Adrenal gland (tissue), 12 donors: ENCODE data around the gene INF2. TPM values are rescaled to one million over a fixed set of nuclear protein-coding genes. Genes with fewer than 3 reads are reported as not detected.

ENCODE experiments used
- DNase-seq, 7 donors: peaks; one replicate each; pipeline ENCODE4 v3.0.0-alpha.2; 2019 to 2020
- H3K27ac ChIP-seq, 5 donors: fragments of 200-600 bp; sonication (generic) in 4 of 5; 1 replicate in 3 of 5; 2 replicates in 2 of 5; pipeline versions ENCODE4 v1.5.1 to v1.8.0; 2016 to 2020; ENCODE audit warnings: mild to moderate bottlenecking in 1 of 5
- H3K27me3 ChIP-seq: fragments of 200-600 bp; 2 replicates; pipeline ENCODE4 v1.8.0; 2021
- H3K36me3 ChIP-seq, 2 donors: fragments of 200-600 bp; replicated peaks in 1 of 2; 1 replicate in 1 of 2; 2 replicates in 1 of 2; pipeline versions ENCODE4 v1.5.1 to v1.8.0; 2018 to 2022
- H3K4me1 ChIP-seq, 2 donors: fragments of 200-600 bp; replicated peaks in 1 of 2; 1 replicate in 1 of 2; 2 replicates in 1 of 2; pipeline versions ENCODE4 v1.5.1 to v1.8.0; 2018 to 2021
- H3K4me3 ChIP-seq, 4 donors: fragments of 200-600 bp; sonication (generic) in 3 of 4; one replicate each; pipeline ENCODE4 v1.5.1; 2016 to 2018
- H3K9me3 ChIP-seq, 3 donors: fragments of 200-600 bp; sonication (generic) in 1 of 3; replicated peaks in 1 of 3; 1 replicate in 2 of 3; 2 replicates in 1 of 3; pipeline versions ENCODE4 v1.5.1 to v1.8.0; 2016 to 2021
- CTCF ChIP-seq, 6 experiments: fragments of 450-650 bp in 4 of 6; fragments of 200-600 bp in 2 of 6; sonication (generic) in 1 of 6; IDR thresholded peaks; 1 replicate in 5 of 6; 2 replicates in 1 of 6; pipeline versions ENCODE4 v1.5.1 to v1.8.0; 2016 to 2021; ENCODE audit warnings: antibody characterized with exemption in 6 of 6, mild to moderate bottlenecking in 2 of 6, moderate library complexity in 1 of 6
- POLR2A ChIP-seq, 2 donors: fragments of 450-650 bp; IDR thresholded peaks; one replicate each; pipeline ENCODE4 v1.6.1; 2017; ENCODE audit warnings: antibody characterized with exemption in 2 of 2, mild to moderate bottlenecking in 2 of 2, moderate library complexity in 1 of 2
- WGBS, 4 donors: extraction: QIAGEN DNeasy Blood & Tissue Kit in 2 of 4; methylation state at CpG; one replicate each; pipeline versions ENCODE4 v1.1.5 to v1.1.7; 2013 to 2017; 5-methylcytosine and 5-hydroxymethylcytosine counted together
- intact Hi-C, 2 donors: fragments of 100-400 bp; cut with DNase I; formaldehyde crosslinking; loops; one replicate each; pipeline versions ENCODE4 v1.14.1 to v1.15.0; 2022 to 2023
- polyA plus RNA-seq, 3 donors: library from polyadenylated mRNA; stranded (reverse); fragments of 200-250 nt in 2 of 3; fragments of 350-450 nt in 1 of 3; fragmentation: Illumina TruSeq in 1 of 3; extraction: RNeasy Lipid Tissue Mini Kit (QIAGEN cat#74804) in 1 of 3; gene quantifications; one replicate each; pipeline ENCODE4 v1.2.3, GENCODE V29; 2013 to 2014
- total RNA-seq, 9 donors: library from RNA; depleted of rRNA in 4 of 9; stranded (reverse); fragments of >200 nt in 4 of 9; fragments of 120-200 nt in 1 of 9; fragmentation: NEBNext Ultra II Directional in 1 of 9; extraction: Animal tissue kit (Norgen Biotek cat#: 25700) in 1 of 9; gene quantifications; one replicate each; pipeline versions ENCODE4 v1.1.0 to v1.2.4, GENCODE V29; 2013 to 2023
- donor health status: healthy with polysubstance abuse.
- donor health status: Bipolar disorder and iron deficiency.
- donor health status: DM: yes; HTN: yes; CAD: no.
- donor health status: DM: no; HTN: no; CAD: no.
- donor health status: DM: no; HTN: no; CAD: no.
- donor health status: DM: yes; HTN: yes; CAD: no.

The INF2 gene
- total and polyA plus RNA-seq, 12 donors, result 8.4 to 217 (median 62.0) TPM

- WGBS, 4 donors, result 62 to 69% (median 65%) methylated on average over 6 of the region's 6 CpGs
- no peak overlapping the region for H3K27ac ChIP-seq
- no peak for TF ChIP-seq CTCF (IDR thresholded peaks at IDR 0.05)
- TF ChIP-seq POLR2A (IDR thresholded peaks at IDR 0.05), result no peak
- intact Hi-C loops, result loop anchor here in 1 of 2 donors (5.0 kb wide), 1 partner anchor 53 kb away; no protein-coding TSS in a partner anchor
- no peaks in the 10 kb centered on the region for H3K9me3 ChIP-seq
- no peaks in the 10 kb centered on the region for H3K36me3 ChIP-seq
- no peaks in the 10 kb centered on the region for H3K27me3 ChIP-seq
- H3K4me1 ChIP-seq, result peaks cover 0 to 6% of the 10 kb centered on the region in 2 donors
- peak in 1 of 7 donors; percentile 19 for DNase-seq
- H3K4me3 ChIP-seq, result no peak overlapping the region
Observed at GRCh38 chr14:104654119-104654518, 35.3 kb upstream of the INF2 start.

- no peak overlapping the region for H3K27ac ChIP-seq
- peaks cover 2% of the 10 kb centered on the region for H3K27me3 ChIP-seq
- H3K9me3 ChIP-seq, result no peaks in the 10 kb centered on the region
- 83 to 89% (median 87%) methylated on average over 14 of the region's 14 CpGs for WGBS, 4 donors
- no peaks in the 10 kb centered on the region for H3K36me3 ChIP-seq
- DNase-seq, result no peak
- no peak overlapping the region for H3K4me3 ChIP-seq
- peaks cover 0 to under 1% of the 10 kb centered on the region in 2 donors for H3K4me1 ChIP-seq
- intact Hi-C loops, result no loop called here
- TF ChIP-seq POLR2A (IDR thresholded peaks at IDR 0.05) (no peak), CTCF (IDR thresholded peaks at IDR 0.05) (no peak)
Observed at GRCh38 chr14:104655128-104655848, 34.1 kb upstream of the INF2 start.

GRCh38 chr14:104656014-104656714 lies 33.3 kb upstream of the INF2 start:
- no peak for DNase-seq
- H3K4me3 ChIP-seq, result no peak overlapping the region
- H3K27me3 ChIP-seq, result peaks cover 7% of the 10 kb centered on the region
- no peaks in the 10 kb centered on the region for H3K9me3 ChIP-seq
- no peak for TF ChIP-seq POLR2A (IDR thresholded peaks at IDR 0.05)
- no peak for TF ChIP-seq CTCF (IDR thresholded peaks at IDR 0.05)
- WGBS, 4 donors, result 66 to 75% (median 73%) methylated on average over 26 to 29 of the region's 29 CpGs
- H3K4me1 ChIP-seq, result no peaks in the 10 kb centered on the region
- intact Hi-C loops, result no loop called here
- no peak overlapping the region for H3K27ac ChIP-seq
- H3K36me3 ChIP-seq, result no peaks in the 10 kb centered on the region

GRCh38 chr14:104657101-104657524 lies 32.3 kb upstream of the INF2 start:
- H3K27me3 ChIP-seq, result peaks cover 7% of the 10 kb centered on the region
- H3K9me3 ChIP-seq, result no peaks in the 10 kb centered on the region
- no peaks in the 10 kb centered on the region for H3K36me3 ChIP-seq
- TF ChIP-seq POLR2A (IDR thresholded peaks at IDR 0.05) (no peak), CTCF (IDR thresholded peaks at IDR 0.05) (no peak)
- H3K27ac ChIP-seq, result no peak overlapping the region
- H3K4me1 ChIP-seq, result no peaks in the 10 kb centered on the region
- intact Hi-C loops, result no loop called here
- DNase-seq, result peak in 3 of 7 donors; percentile 27 to 34 (median 30)
- no peak overlapping the region for H3K4me3 ChIP-seq
- 60 to 76% (median 67%) methylated on average over 2 to 8 of the region's 8 CpGs for WGBS, 4 donors
